ENCODE measurements around the gene MR1. TPM values are rescaled to one million over a fixed set of nuclear protein-coding genes. Genes with fewer than 3 reads are reported as not detected.

The MR1 gene
- total RNA-seq, 2 donors from 2014 or later = 18.3 to 20.8 TPM

DNA sequence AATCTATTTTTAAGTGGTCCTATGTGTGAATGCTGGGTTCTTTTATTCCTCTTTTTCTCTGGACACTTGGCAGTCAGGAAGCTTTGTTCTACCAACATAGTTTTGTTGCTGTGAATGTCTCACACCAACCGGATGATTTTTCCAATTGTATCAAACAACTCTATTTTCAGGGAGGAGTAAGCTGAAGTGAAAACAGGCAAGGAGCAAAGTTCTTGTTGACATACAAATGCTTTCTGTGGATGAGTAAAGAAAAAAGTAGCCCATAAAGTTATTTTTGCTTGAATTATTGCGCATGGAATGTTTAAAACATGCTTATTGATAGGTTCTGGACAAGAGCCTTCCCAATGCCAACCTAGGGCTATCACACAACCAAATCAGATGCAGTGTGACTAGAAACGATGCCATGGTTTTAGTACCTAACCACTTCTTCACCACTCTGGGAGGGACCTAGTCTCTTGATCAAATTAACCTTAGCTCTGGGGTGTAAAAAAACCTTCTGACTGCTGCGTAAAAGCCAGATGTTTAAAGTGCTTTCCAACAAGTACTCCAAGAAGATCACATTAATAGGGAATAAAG is 59.2 kb downstream of the MR1 start:
- Mint-ChIP-seq H3K27me3 (no peaks in the 10 kb centered on the region), H3K4me1 (peaks cover 44% of the 10 kb centered on the region), H3K36me3 (ENCODE audit: low read depth) (peaks cover 13% of the 10 kb centered on the region), H3K4me3 (peak overlapping the region; percentile 63), H3K27ac (peak overlapping the region; percentile 99)
- DNase-seq = no peak
- ATAC-seq = no peak
- no peaks in the 10 kb centered on the region for H3K9me3 ChIP-seq (ENCODE audit: control insufficient read depth, low read length, poor library complexity, severe bottlenecking)

DNA sequence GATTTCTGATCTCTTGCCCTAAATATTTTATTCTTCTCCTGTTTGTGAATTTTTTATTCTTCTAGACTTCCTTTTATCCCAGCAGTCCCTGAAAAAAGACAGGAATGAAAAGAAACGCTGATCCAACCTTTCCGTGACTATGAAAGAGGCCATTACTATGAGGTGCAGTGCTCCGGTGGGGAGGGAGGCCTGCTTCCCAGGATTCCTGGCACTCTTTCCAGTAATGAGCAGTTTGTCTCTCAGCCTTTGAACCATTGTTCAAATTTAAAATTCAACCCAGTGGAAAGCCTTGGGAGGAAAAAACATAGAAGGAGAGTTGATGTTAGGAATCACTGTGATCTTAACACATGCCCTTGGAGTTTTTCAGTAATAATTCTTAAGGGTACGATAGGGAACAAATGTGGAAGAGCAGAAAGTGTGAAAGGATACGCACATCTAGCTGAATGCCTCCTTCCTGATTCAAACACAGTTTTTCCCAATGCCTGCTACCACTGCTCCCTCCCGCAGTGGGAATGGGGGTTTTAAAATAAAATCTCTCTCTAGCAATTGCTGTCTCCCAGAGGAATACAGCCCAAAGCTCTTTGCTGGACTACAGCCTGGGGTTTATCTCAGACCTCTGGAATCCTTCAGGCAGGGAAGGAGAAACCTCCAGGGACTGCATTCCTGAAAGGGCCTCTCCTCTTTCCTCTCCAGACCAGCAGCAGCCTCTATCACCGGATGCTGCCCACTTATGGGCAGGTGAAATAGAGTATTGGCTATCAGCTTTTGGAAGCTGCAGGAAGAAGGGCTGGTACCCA is 60.8 kb downstream of the MR1 start:
- no peaks in the 10 kb centered on the region for H3K9me3 ChIP-seq (ENCODE audit: control insufficient read depth, low read length, poor library complexity, severe bottlenecking)
- Mint-ChIP-seq H3K4me3 (no peak overlapping the region), H3K4me1 (peaks cover 52% of the 10 kb centered on the region), H3K27ac (peak overlapping the region; percentile 32), H3K36me3 (ENCODE audit: low read depth) (peaks cover 9% of the 10 kb centered on the region), H3K27me3 (no peaks in the 10 kb centered on the region)
- DNase-seq (no peak), ATAC-seq (no peak)

DNA sequence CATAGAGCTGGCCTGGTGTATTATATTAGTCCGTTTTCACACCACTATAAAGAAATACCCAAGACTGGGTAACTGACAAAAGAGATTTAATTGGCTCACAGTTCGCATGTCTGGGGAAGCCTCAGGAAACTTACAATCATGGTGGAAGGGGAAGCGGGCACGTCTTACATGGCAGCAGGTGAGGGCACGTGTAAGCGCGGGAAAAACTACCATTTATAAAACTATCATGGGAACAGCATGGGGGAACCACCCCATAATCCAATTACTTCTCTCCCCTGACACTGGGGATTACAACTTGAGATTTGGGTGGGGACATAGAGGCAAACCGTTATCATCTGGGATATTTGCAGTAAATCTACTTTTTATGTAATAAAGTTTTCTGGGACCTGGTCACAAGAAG is 61.5 kb downstream of the MR1 start:
- peaks cover 51% of the 10 kb centered on the region for H3K4me1 Mint-ChIP-seq
- no peak for ATAC-seq
- no peak overlapping the region for H3K4me3 Mint-ChIP-seq
- no peak for DNase-seq
- H3K27me3 Mint-ChIP-seq = no peaks in the 10 kb centered on the region
- H3K9me3 ChIP-seq (ENCODE audit: control insufficient read depth, low read length, poor library complexity, severe bottlenecking) = no peaks in the 10 kb centered on the region
- peaks cover 7% of the 10 kb centered on the region for H3K36me3 Mint-ChIP-seq (ENCODE audit: low read depth)
- peak overlapping the region; percentile 32 for H3K27ac Mint-ChIP-seq

DNA sequence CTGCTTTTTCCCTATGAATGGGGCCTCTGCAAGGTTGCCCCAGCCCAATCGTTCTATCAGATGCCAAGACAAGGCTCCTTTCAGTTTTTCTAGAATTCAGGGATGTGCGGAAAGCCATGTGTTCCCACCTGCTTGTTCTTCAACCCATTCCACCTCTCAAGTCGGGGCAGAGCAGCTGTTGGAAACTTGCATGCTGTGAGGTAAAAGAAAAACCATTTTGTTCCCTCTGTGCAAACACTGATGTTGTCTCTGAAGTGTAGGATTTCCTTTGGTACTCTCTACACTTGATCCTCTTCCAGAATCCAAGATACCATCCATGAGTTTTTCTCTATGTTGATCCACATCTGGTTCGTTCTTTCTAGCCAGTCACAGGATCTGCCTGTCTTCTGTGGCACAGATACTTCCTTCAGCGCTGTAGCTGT is 62.0 kb downstream of the MR1 start:
- H3K9me3 ChIP-seq (ENCODE audit: control insufficient read depth, low read length, poor library complexity, severe bottlenecking) = no peaks in the 10 kb centered on the region
- Mint-ChIP-seq H3K4me3 (no peak overlapping the region), H3K27ac (peak overlapping the region; percentile 32), H3K27me3 (no peaks in the 10 kb centered on the region), H3K4me1 (peaks cover 54% of the 10 kb centered on the region), H3K36me3 (ENCODE audit: low read depth) (peaks cover 7% of the 10 kb centered on the region)
- DNase-seq = no peak
- ATAC-seq = no peak

DNA sequence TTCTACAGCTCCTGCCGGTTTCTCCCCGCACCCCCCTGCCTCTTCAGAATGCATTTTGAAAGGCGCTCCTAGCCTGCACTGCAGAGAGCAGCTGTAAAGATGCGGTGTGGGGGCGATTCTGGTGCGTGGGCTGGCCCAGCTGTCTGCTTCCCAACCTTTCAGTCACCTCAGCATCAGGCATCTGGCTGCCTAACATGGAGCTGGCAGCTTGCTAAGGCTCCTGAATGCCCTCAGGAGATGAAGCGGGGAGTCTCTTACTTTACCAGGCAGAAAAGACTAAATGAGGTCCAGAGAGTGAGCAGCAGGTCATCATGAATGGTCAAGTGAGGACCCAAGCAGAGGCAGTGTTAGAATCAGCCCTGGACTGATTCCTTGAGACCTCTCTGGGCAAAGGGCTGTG is 63.5 kb downstream of the MR1 start:
- Mint-ChIP-seq H3K27me3 (no peaks in the 10 kb centered on the region), H3K36me3 (ENCODE audit: low read depth) (peaks cover 2% of the 10 kb centered on the region), H3K4me3 (no peak overlapping the region), H3K4me1 (peaks cover 48% of the 10 kb centered on the region), H3K27ac (no peak overlapping the region)
- ATAC-seq (no peak), DNase-seq (no peak)
- no peaks in the 10 kb centered on the region for H3K9me3 ChIP-seq (ENCODE audit: control insufficient read depth, low read length, poor library complexity, severe bottlenecking)

DNA sequence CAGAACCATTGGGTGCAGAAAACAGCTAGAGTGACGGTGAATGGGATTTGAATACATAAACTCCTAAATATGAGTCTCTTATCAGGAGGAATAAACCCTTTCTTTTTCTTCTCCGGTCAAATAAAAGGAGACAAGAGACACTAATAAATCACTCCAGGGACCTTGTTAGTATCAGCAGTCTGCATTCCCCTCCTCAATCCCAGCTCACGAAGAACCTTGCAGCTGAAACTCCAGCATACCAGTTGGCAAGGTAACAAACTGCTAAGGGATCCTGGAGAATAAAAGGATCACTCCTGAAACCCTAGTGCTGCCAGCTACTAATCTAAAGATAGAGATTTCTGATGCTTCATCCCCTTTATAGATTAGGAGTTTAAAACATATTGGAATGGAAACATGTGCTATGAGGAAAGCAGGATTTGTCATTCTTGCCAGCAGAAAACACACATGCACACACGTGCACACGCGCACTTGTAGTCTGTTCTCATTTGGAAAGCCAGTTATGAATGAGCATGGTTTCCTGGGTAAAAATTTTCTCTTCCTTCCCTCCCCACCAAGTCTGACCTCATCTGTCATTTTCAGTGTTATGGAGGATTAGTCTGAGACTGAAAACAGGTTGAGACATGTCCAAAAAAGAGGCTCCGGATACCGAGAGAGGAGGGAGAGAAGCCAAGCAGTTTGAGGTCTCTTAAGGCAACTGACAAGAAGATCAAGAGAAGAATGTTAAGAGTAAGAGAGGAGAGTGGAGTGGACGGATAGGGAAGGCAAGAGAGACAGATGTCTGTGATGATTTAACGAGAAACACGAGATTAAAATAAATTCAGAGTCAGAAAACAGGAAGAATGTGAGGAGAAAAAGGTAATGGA is 65.6 kb downstream of the MR1 start:
- peak overlapping the region; percentile 83 for H3K4me3 Mint-ChIP-seq
- DNase-seq (no peak), ATAC-seq (peak; percentile 64)
- H3K36me3 Mint-ChIP-seq (ENCODE audit: low read depth) = peaks cover 1% of the 10 kb centered on the region
- peaks cover 52% of the 10 kb centered on the region for H3K4me1 Mint-ChIP-seq
- H3K27ac Mint-ChIP-seq = peak overlapping the region; percentile 95
- no peaks in the 10 kb centered on the region for H3K9me3 ChIP-seq (ENCODE audit: control insufficient read depth, low read length, poor library complexity, severe bottlenecking)
- no peaks in the 10 kb centered on the region for H3K27me3 Mint-ChIP-seq

DNA sequence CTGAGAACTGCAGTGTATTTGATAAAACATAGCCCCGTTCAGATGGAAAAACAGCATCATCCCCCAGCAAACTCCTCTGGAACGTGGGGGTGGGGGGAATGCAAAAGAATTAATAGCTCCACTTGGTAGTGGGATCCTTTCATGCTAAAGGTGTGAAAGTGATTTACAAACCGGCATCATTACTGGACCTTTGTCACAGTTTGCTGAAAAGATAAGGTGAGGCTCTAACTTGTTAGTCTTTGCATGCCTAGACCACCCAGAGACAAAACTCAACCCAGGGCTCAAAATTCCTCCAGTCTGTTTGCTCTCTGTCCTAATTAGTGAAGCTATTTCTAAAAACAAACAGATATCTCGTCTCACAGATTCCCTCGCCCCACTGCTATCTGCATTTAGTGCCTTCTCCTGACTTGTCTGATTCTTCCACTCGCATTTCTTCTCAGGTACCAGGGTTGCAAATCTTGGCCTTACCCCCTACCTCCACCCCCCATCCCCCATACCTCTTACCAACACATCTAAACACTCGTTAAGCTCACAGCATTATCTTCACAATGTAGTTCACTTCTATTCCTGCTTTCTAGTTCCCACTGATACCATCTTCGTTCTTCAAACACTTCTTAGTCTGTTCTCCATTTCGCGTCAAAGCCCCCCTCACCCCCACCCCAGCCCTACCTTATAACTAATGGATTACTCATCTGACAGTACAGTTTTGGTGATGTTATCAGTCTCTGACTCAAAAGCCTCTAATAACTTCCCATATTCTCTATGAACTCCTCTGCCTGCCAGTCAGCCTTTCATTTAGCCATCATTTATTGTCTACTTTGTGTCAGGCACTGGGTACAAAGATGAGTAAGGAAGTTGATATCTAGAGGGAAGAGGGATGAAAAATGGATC is 66.5 kb downstream of the MR1 start:
- DNase-seq (no peak), ATAC-seq (no peak)
- peaks cover 51% of the 10 kb centered on the region for H3K4me1 Mint-ChIP-seq
- H3K36me3 Mint-ChIP-seq (ENCODE audit: low read depth) = no peaks in the 10 kb centered on the region
- H3K27ac Mint-ChIP-seq = peak overlapping the region; percentile 95
- H3K9me3 ChIP-seq (ENCODE audit: control insufficient read depth, low read length, poor library complexity, severe bottlenecking) = no peaks in the 10 kb centered on the region
- H3K4me3 Mint-ChIP-seq = peak overlapping the region; percentile 83
- no peaks in the 10 kb centered on the region for H3K27me3 Mint-ChIP-seq

DNA sequence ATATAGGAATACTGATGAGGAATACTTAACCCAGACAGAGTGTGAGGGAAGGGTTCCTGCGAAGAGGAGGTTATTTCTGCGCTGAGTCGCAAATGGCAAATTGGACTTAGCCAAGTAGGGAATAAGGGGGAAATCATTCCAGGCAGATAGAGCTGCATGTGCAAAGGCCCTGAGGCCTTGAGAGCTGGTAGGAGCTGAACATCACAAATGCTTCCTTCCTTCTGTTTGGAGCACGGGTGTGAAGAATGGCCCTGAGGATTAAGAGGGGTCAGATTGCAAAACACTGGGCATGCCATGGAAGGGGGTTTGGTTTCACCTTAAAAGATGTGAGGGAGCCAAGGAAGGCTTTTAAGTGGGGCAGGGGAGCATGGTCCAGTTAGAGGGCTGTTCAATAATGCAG is 67.2 kb downstream of the MR1 start:
- Mint-ChIP-seq H3K4me3 (no peak overlapping the region), H3K36me3 (ENCODE audit: low read depth) (no peaks in the 10 kb centered on the region), H3K27me3 (no peaks in the 10 kb centered on the region), H3K4me1 (peaks cover 53% of the 10 kb centered on the region), H3K27ac (peak overlapping the region; percentile 95)
- H3K9me3 ChIP-seq (ENCODE audit: control insufficient read depth, low read length, poor library complexity, severe bottlenecking) = no peaks in the 10 kb centered on the region
- no peak for ATAC-seq
- DNase-seq = no peak

DNA sequence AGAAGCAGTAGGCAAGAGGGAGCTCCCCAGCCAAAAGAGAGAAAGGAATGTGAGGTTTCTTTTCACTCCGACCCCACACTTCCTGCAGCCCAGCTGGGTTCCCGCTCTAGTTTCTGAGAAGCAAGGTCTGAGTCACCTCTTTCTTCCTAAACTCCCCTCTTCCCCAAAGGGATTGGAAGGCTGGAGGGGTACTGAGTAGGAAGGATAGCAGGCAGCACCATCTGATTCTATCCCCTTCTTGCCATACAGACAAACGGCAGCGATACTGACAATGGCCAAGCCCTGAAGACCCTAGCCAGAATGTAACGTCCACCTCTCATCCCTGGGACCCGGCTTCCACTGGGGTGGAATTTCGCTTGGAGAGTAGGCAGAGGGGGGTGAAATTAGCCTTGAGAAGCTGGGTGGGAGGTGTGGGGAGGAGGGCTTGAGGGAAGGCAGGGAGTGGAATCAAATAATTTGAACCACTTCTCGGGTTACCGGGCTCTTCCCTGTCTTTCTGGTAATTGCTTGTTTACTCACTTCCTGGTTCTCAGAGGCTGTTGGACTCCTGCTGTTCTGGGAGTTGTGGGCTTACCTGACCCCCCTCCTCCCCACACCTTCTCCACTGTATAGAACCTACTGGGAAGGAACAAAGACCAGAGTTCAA is 67.9 kb downstream of the MR1 start:
- no peaks in the 10 kb centered on the region for H3K27me3 Mint-ChIP-seq
- H3K4me3 Mint-ChIP-seq = no peak overlapping the region
- H3K4me1 Mint-ChIP-seq = peaks cover 52% of the 10 kb centered on the region
- no peaks in the 10 kb centered on the region for H3K9me3 ChIP-seq (ENCODE audit: control insufficient read depth, low read length, poor library complexity, severe bottlenecking)
- no peak for ATAC-seq
- no peak for DNase-seq
- H3K36me3 Mint-ChIP-seq (ENCODE audit: low read depth) = no peaks in the 10 kb centered on the region
- H3K27ac Mint-ChIP-seq = peak overlapping the region; percentile 95

DNA sequence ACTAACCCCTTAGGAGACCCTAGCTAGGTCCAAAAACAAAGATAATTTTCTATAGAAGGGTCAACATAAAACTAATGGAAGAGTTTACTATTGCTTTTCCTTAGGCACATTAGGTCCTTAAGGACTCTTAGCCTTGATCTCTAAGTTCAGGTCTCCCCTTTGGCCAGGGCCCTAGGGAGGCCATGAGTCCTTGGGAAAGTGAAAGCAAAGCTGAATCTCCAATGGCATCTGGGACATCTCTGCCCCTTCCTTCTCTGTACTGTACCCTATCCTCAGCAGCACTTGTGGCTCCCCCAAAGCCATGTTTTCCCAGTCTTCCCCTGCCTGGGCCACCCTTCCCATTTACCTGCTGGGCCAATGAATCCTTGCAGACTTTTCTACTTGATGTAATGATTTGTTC is 69.1 kb downstream of the MR1 start:
- no peaks in the 10 kb centered on the region for H3K9me3 ChIP-seq (ENCODE audit: control insufficient read depth, low read length, poor library complexity, severe bottlenecking)
- no peak for ATAC-seq
- no peaks in the 10 kb centered on the region for H3K27me3 Mint-ChIP-seq
- no peak for DNase-seq
- H3K36me3 Mint-ChIP-seq (ENCODE audit: low read depth) = no peaks in the 10 kb centered on the region
- H3K4me1 Mint-ChIP-seq = peaks cover 56% of the 10 kb centered on the region
- H3K27ac Mint-ChIP-seq = peak overlapping the region; percentile 95
- H3K4me3 Mint-ChIP-seq = no peak overlapping the region

DNA sequence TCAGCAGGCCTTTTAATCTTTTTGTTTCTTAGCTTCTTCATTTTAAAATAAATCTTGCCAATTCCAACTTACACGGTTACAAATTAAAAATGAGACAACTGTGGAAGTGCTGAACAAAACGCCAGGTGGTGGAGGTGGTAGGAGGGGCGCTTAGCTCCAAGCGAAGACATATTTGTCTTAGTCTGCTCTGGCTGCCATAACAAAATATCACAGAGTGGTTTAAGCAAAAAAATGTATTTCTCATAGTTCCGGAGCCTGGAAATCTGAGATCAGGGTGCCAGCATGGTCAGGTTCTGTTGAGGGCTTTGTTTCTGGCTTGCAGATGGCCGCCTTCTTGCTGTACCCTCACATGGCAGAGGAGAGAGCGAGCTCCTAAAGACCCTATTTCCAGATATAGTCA is 69.6 kb downstream of the MR1 start:
- Mint-ChIP-seq H3K27me3 (peaks cover 2% of the 10 kb centered on the region), H3K27ac (peak overlapping the region; percentile 95), H3K4me3 (no peak overlapping the region), H3K36me3 (ENCODE audit: low read depth) (no peaks in the 10 kb centered on the region), H3K4me1 (peaks cover 55% of the 10 kb centered on the region)
- no peak for ATAC-seq
- no peak for DNase-seq
- no peaks in the 10 kb centered on the region for H3K9me3 ChIP-seq (ENCODE audit: control insufficient read depth, low read length, poor library complexity, severe bottlenecking)

DNA sequence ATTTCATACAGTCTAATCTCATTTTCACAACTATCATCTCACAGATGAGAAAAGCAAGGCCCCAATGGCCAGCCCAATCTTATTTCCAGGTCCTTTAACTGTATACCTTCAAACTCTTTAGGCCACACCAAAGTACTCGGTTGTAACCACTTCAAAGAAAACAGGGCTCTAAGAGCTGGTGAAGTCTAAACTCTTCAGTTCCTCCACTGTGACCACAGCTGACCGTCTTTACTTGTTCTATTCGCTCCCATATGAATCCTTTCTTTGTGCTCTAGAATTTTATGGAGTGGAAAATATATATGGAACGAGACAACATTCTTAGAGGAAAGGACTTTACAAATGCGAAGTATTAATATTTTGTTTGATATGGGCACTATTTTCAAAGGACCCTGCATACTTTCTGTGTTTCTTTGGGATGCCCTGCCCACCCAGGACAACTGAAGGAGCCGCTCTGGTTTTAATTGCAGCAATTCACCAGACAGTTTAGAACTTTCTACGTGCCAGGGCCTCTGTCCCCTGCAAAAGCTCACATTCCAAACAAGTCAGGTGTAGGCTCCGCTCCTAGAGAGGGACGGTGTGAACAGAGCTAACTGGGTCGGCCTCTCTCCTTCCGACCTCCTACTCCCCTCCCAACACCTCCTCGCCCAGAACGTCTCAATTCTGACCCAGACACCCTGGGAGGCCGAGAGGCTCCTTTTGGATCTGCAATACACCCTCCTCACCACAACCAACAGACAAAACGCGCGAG is 70.4 kb downstream of the MR1 start:
- ATAC-seq = no peak
- Mint-ChIP-seq H3K36me3 (ENCODE audit: low read depth) (peaks cover 2% of the 10 kb centered on the region), H3K27me3 (peaks cover 4% of the 10 kb centered on the region), H3K4me3 (peak overlapping the region; percentile 90), H3K27ac (peak overlapping the region; percentile 95), H3K4me1 (peaks cover 52% of the 10 kb centered on the region)
- no peaks in the 10 kb centered on the region for H3K9me3 ChIP-seq (ENCODE audit: control insufficient read depth, low read length, poor library complexity, severe bottlenecking)
- DNase-seq = no peak
